Renal cortex interstitium (tissue), 11 donors: ENCODE data around the gene GARNL3. TPM values are rescaled to one million over a fixed set of nuclear protein-coding genes. Genes with fewer than 3 reads are reported as not detected.

Experiments
- DNase-seq, 11 donors: peaks; one replicate each; pipeline ENCODE4 v3.0.0-alpha.2; 2013; ENCODE audit warnings: low read depth in 9 of 11, low spot score in 4 of 11; ENCODE audit errors: extremely low read depth in 1 of 11
- polyA plus RNA-seq, 3 donors: library from polyadenylated mRNA; unstranded; fragments of 120-200 nt; gene quantifications; one replicate each; pipeline ENCODE4 v1.2.1, GENCODE V29; 2013; ENCODE audit not compliant: insufficient read length in 3 of 3

GARNL3 gene
- polyA plus RNA-seq, 3 donors = 13.9 to 18.1 (median 16.1) TPM

DNA sequence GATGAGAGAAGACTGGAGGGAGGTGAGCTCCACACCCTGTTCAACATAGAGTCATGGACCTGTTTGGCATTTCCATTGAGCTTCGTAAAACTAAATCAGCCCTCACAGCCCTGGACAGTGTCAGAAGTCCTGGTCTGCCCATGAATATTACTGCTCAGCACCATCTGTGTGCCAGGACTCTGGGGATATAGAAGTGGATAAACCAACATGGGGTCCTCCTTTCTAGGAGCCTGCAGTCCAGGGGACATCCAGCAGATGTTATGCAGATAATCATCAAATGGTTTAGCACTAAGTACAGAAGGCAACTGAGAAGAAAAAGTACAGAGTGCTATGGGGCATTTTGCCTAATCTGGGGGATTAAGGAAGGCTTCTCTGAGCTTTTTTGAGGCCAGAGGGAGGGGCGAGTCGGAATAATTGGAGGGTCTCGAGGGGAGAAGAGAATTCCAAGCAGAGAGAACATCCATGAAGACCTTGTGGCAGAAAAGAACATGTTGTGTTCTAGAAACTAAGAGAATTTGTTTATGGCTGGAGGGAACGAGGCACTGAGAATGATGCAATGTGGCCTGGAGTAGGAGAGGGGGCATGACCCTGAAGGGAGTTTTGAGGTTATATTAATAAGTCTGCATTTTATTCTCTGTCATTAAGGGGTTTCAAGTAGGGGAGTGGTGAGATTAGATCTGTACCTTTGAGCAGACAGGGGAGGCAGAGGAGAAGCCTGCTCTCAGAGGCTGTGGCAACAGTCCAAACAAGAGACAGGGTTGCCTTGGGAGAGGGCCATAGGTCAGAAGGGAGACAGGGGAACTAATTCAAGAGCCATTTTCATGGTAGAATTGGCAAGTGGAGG is 68.9 kb downstream of the GARNL3 start:
- no peak for DNase-seq

DNA sequence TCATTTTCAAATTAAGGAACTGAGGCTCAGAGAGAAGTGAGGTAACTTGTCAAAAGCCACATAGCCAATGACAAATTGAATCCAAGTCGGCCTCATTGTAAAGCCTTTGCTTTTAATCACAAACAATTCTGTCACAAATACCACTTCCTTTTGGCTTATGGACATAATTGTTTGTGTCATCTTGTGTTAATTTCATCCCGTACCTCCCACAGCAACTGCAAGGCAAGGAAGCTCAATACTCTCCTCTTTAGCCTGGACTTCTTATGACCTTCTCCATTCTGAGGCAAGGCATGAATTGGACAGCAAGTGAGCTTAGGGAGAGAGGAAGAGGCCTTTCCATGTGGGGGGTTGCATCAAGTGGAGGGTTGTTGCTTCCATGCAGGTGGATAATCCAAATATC is 70.2 kb downstream of the GARNL3 start:
- no peak for DNase-seq

DNA sequence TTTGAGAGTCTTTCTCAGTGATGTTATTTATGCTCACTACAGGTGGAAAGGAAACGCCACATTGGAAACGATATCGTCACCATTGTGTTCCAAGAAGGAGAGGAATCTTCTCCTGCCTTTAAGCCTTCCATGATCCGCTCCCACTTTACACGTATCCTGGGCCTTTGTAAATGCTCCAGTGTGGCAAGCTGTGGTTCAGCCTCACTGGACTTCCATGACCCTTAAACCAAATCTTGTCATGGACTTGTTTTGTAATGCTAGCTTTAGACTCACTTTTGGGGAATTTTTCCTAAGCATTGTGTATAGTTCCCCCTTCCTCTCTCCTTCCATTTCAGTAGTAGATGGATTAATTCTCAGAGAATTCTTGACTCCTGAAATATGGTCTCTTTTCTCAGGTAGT is 71.5 kb downstream of the GARNL3 start:
- no peak for DNase-seq

DNA sequence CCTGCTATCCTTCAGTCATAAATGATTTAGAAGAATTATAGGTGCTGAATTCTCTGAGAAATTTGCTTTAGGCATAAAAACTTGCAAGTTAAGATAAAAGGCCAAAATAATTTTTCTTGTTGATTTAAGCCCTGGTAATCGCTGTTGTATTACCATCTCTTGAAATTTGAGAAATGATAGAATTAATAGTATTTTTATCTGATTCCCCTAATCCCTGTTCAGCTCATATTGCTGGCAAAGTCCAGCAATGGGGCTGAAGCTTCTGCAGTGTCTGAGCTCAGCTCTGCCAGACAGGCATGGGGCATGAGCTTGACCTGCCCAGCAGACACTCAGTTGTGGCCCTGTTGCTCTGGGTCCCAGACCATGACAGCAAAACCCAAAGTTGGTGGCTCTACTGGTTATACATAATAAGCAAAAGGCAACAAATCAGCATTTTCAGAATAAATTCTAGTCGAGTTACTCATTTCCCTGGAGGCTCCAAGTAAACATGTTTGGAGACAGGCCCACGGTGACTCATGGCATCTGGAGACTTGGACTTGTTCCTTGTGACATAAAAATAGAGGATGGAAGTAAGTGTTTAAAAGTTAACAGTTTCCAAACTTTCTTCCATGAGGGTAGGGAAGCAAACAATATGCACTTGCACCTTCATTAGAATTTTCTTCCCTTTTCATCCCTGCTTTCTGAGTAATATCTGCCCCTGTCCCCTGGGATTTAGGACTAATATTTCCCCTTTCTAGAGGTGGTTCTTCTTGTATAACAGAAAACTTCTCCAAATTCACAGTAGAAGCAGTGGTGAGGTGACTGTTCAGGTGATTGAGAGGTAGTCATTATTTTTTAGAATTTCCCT is 72.2 kb downstream of the GARNL3 start:
- DNase-seq = peak; percentile 37 to 84 (median 61)

DNA sequence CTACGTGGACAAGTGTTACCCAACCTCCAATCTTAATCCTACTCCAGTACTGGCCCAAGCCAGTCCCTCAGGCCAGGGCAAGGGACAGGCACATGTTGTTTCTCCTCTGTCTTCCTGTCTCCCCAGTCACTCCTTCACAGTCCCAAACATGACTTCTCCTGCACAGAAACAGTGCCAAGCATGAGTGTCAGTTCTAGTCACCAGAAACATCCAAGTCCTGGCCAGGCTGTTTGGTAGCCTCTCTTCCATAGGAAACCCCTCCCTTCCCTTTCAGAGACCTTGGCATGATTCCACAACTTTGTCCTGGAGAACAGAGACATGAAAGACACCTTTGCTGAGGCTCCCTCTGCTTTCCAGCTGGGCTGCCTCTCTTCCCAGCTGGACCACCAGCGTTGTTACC is 76.1 kb downstream of the GARNL3 start:
- no peak for DNase-seq

DNA sequence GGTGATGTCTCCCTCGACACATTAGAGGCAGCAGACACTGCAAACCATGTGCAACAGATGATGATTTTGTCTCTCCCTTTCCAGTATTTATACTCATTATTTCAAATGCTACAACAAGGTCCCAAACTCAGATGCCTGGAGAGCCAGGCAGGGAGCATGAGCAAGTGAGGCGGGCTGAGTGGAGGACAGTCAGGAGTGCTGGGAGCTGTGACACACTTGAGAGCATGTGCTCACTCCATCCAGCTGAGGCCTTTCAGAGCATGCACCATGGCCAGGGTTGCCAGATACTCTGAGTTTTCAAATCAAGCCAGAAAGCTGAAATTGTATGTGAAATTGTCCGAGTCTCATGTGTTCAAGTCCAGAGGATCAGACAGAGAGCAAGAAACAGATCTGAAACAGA is 76.6 kb downstream of the GARNL3 start:
- no peak for DNase-seq

DNA sequence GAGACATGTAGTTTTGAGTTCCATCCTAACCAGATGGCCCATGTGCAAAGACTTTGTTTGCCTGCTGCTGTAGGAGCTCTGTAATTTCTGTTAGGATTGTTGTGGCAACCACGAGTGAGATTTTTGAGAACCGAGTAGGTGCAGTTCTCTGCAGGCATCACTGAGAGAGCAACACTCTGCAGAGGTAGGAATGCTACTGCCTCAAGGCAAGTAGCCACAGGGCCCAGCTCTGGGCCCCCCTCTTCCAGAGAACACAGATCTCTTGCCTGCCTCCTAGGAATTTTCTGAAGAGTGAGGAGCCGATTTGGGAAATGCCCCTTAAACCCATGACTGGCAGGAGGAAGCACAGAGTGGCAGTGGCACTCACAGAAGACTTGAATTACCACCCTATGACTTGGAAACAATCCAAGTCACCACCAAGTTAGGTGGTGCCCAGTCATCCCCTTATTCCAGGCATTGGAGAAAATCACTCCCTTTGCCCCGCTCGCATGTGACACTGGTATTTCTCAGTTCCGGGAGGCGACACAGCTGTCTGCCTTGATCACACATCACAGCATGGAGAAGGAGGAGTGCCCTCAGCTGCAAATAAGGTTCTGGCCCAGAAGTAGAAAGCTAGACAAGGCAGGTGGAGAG is 79.9 kb downstream of the GARNL3 start:
- no peak for DNase-seq

DNA sequence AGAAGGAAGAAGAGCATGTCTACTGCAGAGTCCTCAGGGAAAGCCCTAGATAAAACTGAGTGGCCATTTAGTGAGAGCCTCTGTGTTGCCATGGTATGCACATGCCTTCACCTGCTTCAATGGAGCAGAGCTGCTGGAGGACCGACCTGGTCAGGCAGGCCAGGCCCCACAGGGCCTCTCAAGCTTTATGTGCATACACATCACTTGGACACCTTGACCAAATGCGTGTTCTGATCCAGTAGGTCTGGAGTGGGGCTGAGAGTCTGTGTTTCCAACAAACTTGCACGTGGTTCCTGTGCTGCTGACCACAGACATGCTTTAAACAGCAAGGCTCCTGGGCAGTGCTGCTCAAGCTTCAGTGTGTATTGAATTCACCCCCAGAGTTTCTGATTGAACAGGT is 81.0 kb downstream of the GARNL3 start:
- no peak for DNase-seq

DNA sequence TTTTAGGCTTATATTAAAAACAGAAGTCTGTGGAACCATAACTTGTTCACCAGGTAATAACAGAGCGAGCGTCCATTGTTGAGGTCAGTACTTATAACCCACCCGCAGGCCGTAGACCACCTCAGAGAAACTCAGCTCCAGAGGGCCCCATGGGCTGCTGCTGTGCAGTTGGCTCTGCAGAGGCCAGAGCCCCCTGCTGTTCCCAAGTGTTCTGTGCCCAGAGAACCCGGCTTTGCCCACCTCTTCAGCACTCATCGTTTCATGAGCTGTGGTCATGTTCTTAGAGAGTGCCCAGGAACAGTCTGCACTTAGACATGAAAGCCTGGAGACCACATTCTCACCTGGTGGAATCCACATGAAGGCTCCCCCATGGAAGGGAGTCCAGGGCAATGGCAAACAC is 82.0 kb downstream of the GARNL3 start:
- no peak for DNase-seq

DNA sequence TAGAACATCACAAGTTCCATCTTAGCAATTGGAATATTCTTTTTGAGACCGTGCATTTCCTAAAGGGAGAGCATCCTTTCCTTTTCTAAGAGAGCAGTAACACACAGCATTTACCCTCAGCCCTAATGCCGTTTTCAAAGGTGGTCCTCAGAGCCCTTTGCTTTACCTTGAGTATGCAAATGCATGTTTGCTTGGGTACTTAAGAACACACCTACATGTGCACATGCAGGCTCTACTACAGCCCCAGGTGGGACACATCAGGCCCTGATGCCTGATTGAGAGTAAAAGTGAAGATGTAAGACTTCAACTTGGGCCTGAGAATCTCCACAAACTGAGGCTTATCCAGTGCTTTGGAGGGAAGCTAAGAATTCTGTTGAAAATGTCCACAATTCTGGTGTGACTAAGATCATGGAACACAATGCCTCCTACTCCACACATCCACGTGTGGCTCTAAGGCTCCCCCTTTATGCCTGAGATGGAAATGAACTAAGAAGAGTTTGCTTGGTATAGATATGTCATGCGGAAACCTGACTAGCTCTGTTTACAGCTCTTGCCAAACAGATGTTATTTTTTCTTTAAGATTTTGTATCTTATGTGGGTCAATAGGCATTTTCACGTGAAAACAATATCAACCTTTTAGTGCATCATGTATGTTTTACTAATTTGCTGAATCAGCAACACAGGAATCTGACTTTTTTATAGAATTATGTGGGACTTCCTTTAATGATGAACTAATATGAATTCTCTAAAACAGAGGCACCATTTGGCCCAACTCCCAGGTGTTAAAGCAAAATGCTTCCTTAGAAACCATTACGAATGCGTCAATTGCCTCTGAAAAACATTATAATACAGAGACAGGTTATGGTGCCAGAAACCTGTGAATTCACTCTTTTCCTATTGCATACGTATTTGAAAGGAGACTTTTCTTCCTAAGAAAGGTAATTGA is 83.5 kb downstream of the GARNL3 start:
- peak in 1 of 11 donors; percentile 17 for DNase-seq

DNA sequence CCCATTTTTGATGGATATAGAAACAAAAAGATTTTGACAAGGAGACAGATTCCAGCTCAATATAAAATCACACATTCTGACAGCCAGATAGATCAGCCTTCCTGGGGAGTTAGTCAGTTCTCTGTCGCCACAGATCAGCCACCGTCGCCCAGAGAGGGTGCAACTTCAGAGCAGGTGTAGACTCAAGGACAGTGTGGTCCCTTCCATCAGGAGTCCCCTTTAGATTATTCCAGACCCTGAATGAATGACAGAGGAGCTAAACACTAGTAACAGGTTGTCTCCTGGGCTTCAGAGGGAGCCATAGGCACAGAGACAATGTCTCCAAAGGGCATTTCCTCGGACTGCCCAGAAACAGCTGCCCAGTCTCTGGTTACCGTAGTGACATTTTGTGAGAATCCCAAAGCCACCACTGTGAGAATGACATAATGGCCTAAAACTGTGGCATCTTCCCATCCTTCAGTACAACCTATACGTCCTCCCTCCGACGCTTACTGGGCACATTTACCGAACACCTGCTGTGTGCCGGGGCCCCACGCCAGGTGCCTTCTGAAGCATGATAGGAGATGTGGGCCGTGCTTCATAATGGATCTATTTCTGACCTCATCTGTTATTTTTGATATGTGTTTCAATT is 85.0 kb downstream of the GARNL3 start:
- DNase-seq = no peak

DNA sequence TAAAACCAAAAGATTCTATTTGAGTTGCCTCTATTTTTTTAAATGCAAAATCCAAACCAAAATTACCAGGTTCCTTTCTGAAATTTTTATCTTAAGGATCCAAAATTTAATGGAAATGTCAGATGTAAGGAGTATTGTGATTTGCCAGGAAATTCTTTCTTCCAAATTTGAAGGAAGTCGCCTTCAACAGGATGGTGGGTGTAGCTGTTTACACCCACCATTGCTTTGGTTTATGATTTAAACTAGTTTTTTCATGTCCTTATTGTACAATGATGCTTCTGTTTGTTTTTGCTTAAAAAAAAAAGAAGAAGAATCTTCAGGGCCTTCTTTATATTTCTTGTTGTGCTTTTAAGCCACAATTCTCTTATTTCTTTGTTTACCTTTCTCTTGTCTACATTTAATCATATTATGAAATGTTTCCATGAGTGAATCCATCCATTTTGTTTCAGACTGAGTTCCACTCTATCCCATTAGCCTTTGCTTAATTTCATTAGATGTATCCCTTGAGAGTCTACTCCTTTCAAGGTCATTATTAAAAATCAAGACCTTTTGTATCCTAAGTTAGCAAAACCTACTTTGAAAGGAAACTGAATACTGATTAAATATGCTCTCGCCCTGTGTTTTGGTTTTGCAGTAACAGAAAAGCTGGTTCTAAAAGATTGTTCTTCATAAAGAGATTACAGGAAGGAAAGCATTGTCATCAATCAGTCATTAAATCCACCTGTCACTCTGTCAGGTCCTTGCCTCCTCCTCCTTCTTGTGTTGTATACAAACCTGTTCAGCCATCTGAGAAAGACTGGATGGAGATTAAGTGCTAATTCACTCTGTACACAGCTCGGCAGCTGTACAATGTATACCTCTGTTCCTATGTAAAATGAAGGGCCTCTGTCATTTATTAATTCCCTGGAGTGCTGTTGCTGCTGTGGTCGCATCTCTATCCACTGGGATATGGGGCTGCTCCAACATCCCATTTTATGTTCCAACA is 86.9 kb downstream of the GARNL3 start:
- DNase-seq = no peak

DNA sequence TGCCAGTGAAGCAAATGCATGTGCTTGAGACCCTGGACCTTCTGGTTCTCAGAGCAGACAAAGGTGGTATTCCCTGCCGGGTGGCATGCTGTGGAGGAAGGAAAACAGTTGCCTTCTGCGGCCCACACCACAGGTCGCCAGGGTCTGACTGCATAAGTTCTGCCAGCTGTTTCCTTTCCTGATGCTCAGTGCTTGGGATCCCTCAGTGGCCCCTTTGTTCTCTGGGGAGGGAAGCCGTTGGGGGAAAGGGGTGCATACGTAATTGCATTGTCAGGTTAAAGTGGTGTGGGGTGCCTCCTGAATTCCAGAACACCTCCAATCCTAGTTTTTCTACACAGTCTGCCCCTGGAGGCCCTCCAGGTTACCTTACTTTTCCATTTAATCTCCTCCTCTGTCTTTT is 89.3 kb downstream of the GARNL3 start:
- DNase-seq = no peak

DNA sequence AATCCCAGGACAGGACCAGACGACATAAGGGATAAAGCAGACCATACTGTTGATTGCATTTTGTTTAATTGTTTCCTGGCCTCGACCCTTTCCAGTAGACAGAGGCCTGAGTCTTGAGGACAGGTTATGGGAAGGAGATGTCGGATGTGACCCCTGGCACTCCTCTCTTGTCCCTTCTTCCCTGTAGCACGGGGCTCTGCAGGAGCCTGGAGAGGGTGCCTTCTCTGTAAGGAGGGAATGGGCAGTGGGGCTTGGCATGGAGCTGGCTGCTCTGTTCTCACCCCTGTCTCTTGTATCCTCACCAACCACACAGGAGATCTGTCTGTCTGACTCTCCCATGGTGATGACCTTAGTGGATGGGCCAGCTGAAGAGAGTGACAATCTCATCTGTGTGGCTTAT is 92.3 kb downstream of the GARNL3 start:
- no peak for DNase-seq

DNA sequence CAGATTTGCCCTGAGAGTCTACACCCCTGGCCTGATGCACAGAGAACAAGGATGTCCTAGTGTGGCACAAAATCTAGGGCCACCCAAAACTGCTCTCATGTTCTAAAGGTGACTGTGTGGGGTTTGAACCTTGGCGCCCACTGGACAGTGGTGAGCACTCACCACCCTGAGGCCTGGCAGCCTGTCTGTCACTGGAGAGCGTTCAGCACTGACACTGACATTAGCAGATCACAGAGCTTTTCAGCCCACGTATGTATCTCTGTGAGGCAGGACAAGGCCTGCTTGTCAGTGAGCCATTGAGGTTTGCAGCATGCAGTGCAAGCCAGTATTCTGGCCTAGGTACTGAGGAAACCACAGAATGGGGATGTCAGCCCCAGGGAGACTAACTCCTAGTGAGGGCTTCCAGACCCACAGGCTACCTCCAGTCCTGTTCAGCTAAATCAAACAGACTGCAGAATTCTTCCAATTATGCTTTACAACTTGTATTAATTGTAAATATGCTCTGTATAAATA is 93.5 kb downstream of the GARNL3 start:
- DNase-seq = no peak

DNA sequence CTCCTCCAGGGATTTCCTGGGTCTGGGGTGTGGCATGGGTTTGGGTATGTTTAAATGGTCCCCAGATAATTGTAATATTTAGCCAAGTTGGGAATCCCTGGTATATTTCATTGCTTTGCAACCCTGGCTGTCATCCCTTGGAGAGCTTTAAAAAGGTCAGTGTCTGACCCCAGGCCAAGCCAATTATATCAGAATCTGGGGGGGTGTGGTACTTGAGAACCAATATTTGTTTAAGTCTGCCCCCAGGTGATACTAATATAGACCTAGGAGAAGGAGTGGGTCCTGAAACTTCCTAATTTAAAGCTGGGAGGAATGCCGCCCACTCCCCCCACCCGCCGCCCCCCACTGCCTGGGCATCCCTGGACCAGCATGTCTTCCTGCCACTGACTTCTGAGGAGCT is 94.2 kb downstream of the GARNL3 start:
- DNase-seq = no peak

DNA sequence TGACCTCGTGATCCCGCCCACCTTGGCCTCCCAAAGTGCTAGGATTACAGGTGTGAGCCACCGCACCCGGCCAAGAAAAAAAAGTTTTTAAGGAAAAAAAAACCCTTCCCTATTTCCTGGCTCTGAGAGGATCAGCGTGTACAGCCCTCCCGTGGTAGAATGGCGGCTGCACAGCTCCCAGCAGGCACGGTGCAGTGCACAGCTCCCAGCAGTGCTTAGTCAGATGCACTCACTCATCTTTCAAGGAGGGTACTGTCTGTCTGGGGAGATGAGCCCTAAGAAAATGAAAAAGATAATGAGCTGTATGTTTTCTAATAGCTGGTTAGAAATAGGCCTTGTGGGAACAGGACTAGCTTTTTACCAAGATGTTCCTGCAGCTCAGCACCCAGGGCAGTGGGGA is 95.7 kb downstream of the GARNL3 start:
- no peak for DNase-seq
